HL-60 (cell line): ENCODE data around the gene STEAP1B.

Source experiments
- CTCF ChIP-seq: IDR thresholded peaks from one replicate; pipeline ENCODE4 v1.5.1; 2011; ENCODE audit warnings: low read length, control low read depth, inconsistent platforms; ENCODE audit not compliant: insufficient read depth
- GABPA ChIP-seq: IDR thresholded peaks from 2 replicates; pipeline ENCODE4 v1.6.1; 2012; ENCODE audit warnings: low read depth
- POLR2AphosphoS5 ChIP-seq: IDR thresholded peaks from 2 replicates; pipeline ENCODE4 v1.6.1; 2012; ENCODE audit warnings: low read depth
- REST ChIP-seq: IDR thresholded peaks from 2 replicates; pipeline ENCODE4 v1.6.1; 2012; ENCODE audit warnings: low read depth; ENCODE audit not compliant: insufficient replicate concordance

GRCh38 chr7:22487978-22488642 is 11.9 kb downstream of the STEAP1B start:
- no peak for TF ChIP-seq REST
- TF ChIP-seq CTCF = no peak
- TF ChIP-seq GABPA = no peak
- no peak for TF ChIP-seq POLR2AphosphoS5
